Aorta (tissue), 5 donors: ENCODE data around the gene GAB3. TPM values are rescaled to one million over a fixed set of nuclear protein-coding genes. Genes with fewer than 3 reads are reported as not detected.
A peak's percentile ranks its signal among the peaks of the same experiment; 100 is the strongest.

Source experiments
- ATAC-seq: fragments of 200-7000 bp; cut with Tn5 transposase; one replicate; pipeline ENCODE4 v1.9.1; 2022; ENCODE audit warnings: moderate library complexity; ENCODE audit not compliant: low FRiP score
- DNase-seq, 2 donors: peaks; one replicate each; pipeline ENCODE4 v3.0.0-alpha.2; 2020
- H3K27ac ChIP-seq, 2 donors: one replicate each; pipeline ENCODE4 v1.5.1; 2013; ENCODE audit warnings: low read length in 2 of 2, mild to moderate bottlenecking in 2 of 2, moderate library complexity in 2 of 2, control low read depth in 1 of 2, inconsistent platforms in 1 of 2, low read depth in 1 of 2
- H3K27me3 ChIP-seq, 2 donors: one replicate each; pipeline ENCODE4 v1.6.1; 2013; ENCODE audit warnings: control low read depth in 1 of 2, low read length in 1 of 2, mild to moderate bottlenecking in 1 of 2, moderate library complexity in 1 of 2; ENCODE audit not compliant: insufficient read depth in 2 of 2, control insufficient read depth in 1 of 2
- H3K36me3 ChIP-seq, 2 donors: one replicate each; pipeline ENCODE4 v1.6.1; 2013; ENCODE audit warnings: control low read depth in 1 of 2, low read length in 1 of 2, mild to moderate bottlenecking in 1 of 2; ENCODE audit not compliant: insufficient read depth in 2 of 2, control insufficient read depth in 1 of 2
- H3K4me1 ChIP-seq, 2 donors: one replicate each; pipeline ENCODE4 v1.6.1; 2013; ENCODE audit warnings: low read length in 2 of 2, control low read depth in 1 of 2, mild to moderate bottlenecking in 1 of 2, moderate library complexity in 1 of 2; ENCODE audit not compliant: insufficient read depth in 2 of 2, control insufficient read depth in 1 of 2
- H3K4me3 ChIP-seq, 2 donors: one replicate each; pipeline ENCODE4 v1.5.1; 2013; ENCODE audit warnings: low read length in 2 of 2, control low read depth in 1 of 2, mild to moderate bottlenecking in 1 of 2
- H3K9me3 ChIP-seq: one replicate; pipeline ENCODE4 v1.6.1; 2013; ENCODE audit warnings: mild to moderate bottlenecking, low read length; ENCODE audit not compliant: control insufficient read depth
- WGBS, 2 donors: extraction: QIAGEN DNeasy Blood & Tissue Kit; methylation state at CpG; one replicate each; pipeline ENCODE4 v1.1.7; 2013; 5-methylcytosine and 5-hydroxymethylcytosine counted together
- intact Hi-C, 2 donors: fragments of 100-400 bp; cut with DNase I; formaldehyde crosslinking; loops; one replicate each; pipeline versions ENCODE4 v1.14.2 to v1.15.0; 2022
- polyA plus RNA-seq, 2 donors: library from polyadenylated mRNA; stranded (reverse); fragments of 200-250 nt; gene quantifications; one replicate each; pipeline ENCODE4 v1.2.3, GENCODE V29; 2013
- total RNA-seq, 2 donors: library from RNA; stranded (reverse); fragmentation: NEBNext Ultra II Directional; extraction: Animal tissue kit (Norgen Biotek cat#: 25700); gene quantifications; one replicate each; pipeline ENCODE4 v1.2.1, GENCODE V29; 2021
- donor health status: healthy with polysubstance abuse.
- donor health status: Bipolar disorder and iron deficiency.
- donor health status: DM: no; HTN: no; CAD: no.
- donor health status: DM: no; HTN: no; CAD: no.
- donor health status: DM: yes; HTN: yes; CAD: no.

GAB3 gene
- total and polyA plus RNA-seq, 4 donors, result 1.6 to 12.8 (median 4.6) TPM

DNA sequence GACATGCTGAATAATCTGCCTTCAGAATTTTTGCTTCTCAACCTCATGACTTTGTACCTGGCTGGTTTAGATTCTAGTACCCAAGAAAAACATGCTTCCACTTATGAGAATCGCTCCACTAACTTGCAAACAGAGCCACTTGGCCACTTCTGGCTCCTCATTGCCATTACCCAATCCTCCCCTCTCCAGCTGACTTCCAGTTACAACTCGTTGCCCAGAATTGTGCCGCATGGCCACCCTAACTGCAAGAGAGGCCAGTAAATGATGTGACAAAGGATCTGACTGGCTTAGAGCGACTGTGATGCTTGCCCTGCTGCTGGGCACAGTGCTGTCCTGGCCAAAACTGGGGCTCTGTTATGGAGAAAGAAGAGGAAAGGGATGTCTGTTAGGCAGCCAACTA lies 7.8 kb upstream of the GAB3 start:
- no peaks in the 10 kb centered on the region for H3K9me3 ChIP-seq
- no peak for ATAC-seq
- no peak for DNase-seq
- no peak overlapping the region for H3K4me3 ChIP-seq
- intact Hi-C loops, result no loop called here
- H3K27me3 ChIP-seq, result no peaks in the 10 kb centered on the region
- WGBS, 2 donors, result 59 to 72% methylated on average over 4 of the region's 4 CpGs
- H3K36me3 ChIP-seq, result no peaks in the 10 kb centered on the region
- H3K4me1 ChIP-seq, result no peaks in the 10 kb centered on the region
- no peak overlapping the region for H3K27ac ChIP-seq

GRCh38 chrX:154751669-154752271 lies 893 bp upstream of the GAB3 start:
- WGBS, 2 donors, result 67 to 74% methylated on average over 9 of the region's 9 CpGs
- DNase-seq (no peak), ATAC-seq (no peak)
- H3K4me1 ChIP-seq, result no peaks in the 10 kb centered on the region
- H3K27ac ChIP-seq, result no peak overlapping the region
- no peaks in the 10 kb centered on the region for H3K9me3 ChIP-seq
- intact Hi-C loops, result loop anchor here in 1 of 2 donors (5.0 kb wide), 1 partner anchor 34 kb away; no protein-coding TSS in a partner anchor
- H3K36me3 ChIP-seq, result no peaks in the 10 kb centered on the region
- H3K27me3 ChIP-seq, result no peaks in the 10 kb centered on the region
- H3K4me3 ChIP-seq, result no peak overlapping the region

- H3K27ac ChIP-seq, result no peak overlapping the region
- H3K36me3 ChIP-seq, result no peaks in the 10 kb centered on the region
- no peak for ATAC-seq
- 14 to 34% methylated on average over 11 to 17 of the region's 20 CpGs for WGBS, 2 donors
- H3K9me3 ChIP-seq, result no peaks in the 10 kb centered on the region
- peak in 1 of 2 donors; percentile 50 for DNase-seq
- intact Hi-C loops, result loop anchor here in 1 of 2 donors (5.0 kb wide), 1 partner anchor 34 kb away; no protein-coding TSS in a partner anchor
- H3K4me1 ChIP-seq, result no peaks in the 10 kb centered on the region
- H3K4me3 ChIP-seq, result peak overlapping the region; percentile 44 to 94
- H3K27me3 ChIP-seq, result no peaks in the 10 kb centered on the region
These were observed 359 bp upstream of the GAB3 start for GRCh38 chrX:154751203-154751668.

DNA sequence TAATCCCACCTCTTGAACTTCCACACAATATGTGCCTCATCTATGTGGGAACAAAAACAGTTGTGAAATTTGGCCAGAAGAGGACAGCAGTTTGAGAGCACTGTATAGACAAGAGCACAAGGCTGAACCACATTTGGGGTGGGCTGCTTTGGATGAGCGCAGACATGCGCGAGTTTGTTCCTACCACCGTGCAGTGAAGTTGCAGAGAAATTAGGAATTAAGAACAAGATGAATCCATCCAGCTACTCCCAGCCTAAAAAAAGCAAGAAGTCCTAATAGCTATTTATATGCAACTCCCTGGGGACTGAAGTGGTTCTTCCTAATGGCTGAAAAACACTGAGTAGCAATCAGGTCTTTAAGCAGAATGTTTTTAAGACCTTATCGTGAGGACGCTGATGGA lies 1.0 kb downstream of the GAB3 start:
- H3K4me1 ChIP-seq, result no peaks in the 10 kb centered on the region
- no peaks in the 10 kb centered on the region for H3K36me3 ChIP-seq
- no peaks in the 10 kb centered on the region for H3K27me3 ChIP-seq
- DNase-seq (no peak), ATAC-seq (no peak)
- WGBS, 2 donors, result 13 to 37% methylated on average over 6 of the region's 6 CpGs
- intact Hi-C loops, result loop anchor here (5.0 kb wide), 2 partner anchors 33 to 38 kb away; no protein-coding TSS in a partner anchor
- no peaks in the 10 kb centered on the region for H3K9me3 ChIP-seq
- peak overlapping the region; percentile 44 to 94 for H3K4me3 ChIP-seq
- no peak overlapping the region for H3K27ac ChIP-seq

DNA sequence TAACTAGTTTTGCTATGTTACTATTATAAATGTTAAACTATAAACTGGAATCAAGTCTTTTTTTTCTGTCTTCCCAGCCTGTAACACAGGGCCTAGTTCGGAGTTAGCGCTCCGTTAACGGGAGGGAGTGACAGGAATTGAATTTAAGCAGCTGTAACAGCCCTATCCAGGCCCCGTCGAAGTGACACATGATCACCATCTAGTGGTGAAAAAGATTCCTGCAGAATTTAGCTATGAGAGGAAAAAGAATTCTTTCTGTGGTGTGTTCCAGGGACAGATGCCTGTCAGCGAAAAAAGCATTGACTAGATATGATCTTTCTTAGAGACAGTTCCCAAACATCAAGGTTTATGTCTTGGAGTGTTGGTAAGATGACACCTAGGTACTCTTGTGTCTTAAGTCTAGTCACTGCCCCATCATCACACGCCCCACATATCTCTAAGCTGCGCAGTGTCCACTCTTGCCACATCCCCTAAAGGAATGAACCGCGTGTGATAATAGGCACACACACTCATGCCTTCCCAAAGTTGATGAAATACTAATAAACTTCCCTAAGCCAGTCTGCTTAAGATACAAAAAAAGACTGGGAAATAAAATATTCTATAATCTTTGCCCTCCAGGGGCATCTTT lies 2.1 kb downstream of the GAB3 start:
- H3K4me1 ChIP-seq, result no peaks in the 10 kb centered on the region
- H3K27ac ChIP-seq, result no peak overlapping the region
- WGBS, 2 donors, result 22 to 26% methylated on average over 11 of the region's 11 CpGs
- ATAC-seq, result peak; percentile 81
- no peaks in the 10 kb centered on the region for H3K9me3 ChIP-seq
- DNase-seq, result no peak
- no peak overlapping the region for H3K4me3 ChIP-seq
- intact Hi-C loops, result loop anchor here in 1 of 2 donors (5.0 kb wide), 1 partner anchor 37 kb away; no protein-coding TSS in a partner anchor
- no peaks in the 10 kb centered on the region for H3K27me3 ChIP-seq
- H3K36me3 ChIP-seq, result no peaks in the 10 kb centered on the region

- no peaks in the 10 kb centered on the region for H3K36me3 ChIP-seq
- H3K4me3 ChIP-seq, result no peak overlapping the region
- ATAC-seq (no peak), DNase-seq (no peak)
- H3K4me1 ChIP-seq, result no peaks in the 10 kb centered on the region
- intact Hi-C loops, result no loop called here
- H3K9me3 ChIP-seq, result no peaks in the 10 kb centered on the region
- H3K27me3 ChIP-seq, result no peaks in the 10 kb centered on the region
- no peak overlapping the region for H3K27ac ChIP-seq
These were observed 8.3 kb downstream of the GAB3 start for GRCh38 chrX:154742613-154743012.

DNA sequence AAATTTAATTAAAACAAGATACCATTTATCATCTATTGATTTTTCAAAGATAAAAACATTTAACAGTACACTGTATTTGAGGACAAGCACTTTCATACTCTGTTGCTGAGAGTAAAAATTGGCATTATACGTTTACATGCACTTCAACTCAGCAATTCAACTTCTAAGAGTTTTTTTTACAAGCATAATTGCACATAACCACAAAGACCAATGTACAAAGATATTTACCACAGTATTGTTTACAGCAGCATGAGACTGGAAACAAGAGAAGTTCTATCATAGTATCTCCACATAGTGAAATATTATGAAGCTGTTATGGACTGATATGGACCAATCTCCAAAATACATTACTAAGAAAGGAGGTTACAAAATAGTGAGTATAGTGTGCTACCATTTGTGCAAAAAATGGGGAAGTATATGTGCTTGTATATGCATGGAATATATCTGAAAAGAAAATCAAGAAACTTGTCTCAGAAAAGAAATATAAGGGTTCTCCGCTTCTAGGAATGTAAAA lies 10.9 kb downstream of the GAB3 start:
- no peak overlapping the region for H3K27ac ChIP-seq
- DNase-seq, result no peak
- 71 to 95% methylated on average over 2 of the region's 2 CpGs for WGBS, 2 donors
- H3K4me1 ChIP-seq, result peaks cover 0 to 3% of the 10 kb centered on the region in 2 donors
- H3K9me3 ChIP-seq, result no peaks in the 10 kb centered on the region
- intact Hi-C loops, result no loop called here
- H3K36me3 ChIP-seq, result no peaks in the 10 kb centered on the region
- ATAC-seq, result no peak
- H3K4me3 ChIP-seq, result no peak overlapping the region
- H3K27me3 ChIP-seq, result no peaks in the 10 kb centered on the region

GRCh38 chrX:154738011-154738738 lies 12.7 kb downstream of the GAB3 start:
- intact Hi-C loops, result no loop called here
- Histone ChIP-seq H3K4me3 (no peak overlapping the region), H3K27ac (no peak overlapping the region), H3K9me3 (no peaks in the 10 kb centered on the region), H3K36me3 (no peaks in the 10 kb centered on the region), H3K4me1 (peaks cover 0 to 3% of the 10 kb centered on the region in 2 donors), H3K27me3 (no peaks in the 10 kb centered on the region)
- 19 to 34% methylated on average over 8 of the region's 8 CpGs for WGBS, 2 donors
- DNase-seq, result peak in 1 of 2 donors; percentile 72
- peak; percentile 71 for ATAC-seq
